ENCODE data around the gene DPEP3.

DNA sequence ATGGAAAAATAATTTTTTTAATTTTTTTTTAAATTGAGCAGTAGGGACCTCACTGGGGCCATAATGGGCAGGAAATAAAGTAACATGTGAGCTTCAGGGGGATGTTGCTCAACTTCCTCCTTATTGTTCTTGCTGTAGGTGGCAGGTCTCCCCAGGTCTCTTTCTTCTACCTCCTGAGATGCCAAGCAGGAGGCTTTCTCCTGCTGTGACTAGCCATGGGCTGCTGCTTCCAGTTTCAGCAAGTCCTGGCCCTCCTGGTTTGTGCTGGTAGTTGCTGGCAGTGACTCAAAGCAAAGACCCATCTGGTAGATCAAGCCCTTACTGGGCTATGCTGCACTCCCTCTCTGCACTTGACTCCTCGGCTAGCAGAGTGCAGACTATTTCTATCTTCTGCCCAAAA, 33.1 kb upstream of the DPEP3 start:
- TF ChIP-seq EZH2phosphoT487 (IDR thresholded peaks at IDR 0.05; ENCODE audit: borderline replicate concordance, low read length) (no peak), EZH2 (IDR thresholded peaks at IDR 0.05; ENCODE audit: low read length, unreplicated experiment) (no peak)
- TF ChIP-seq, protein P1, sequence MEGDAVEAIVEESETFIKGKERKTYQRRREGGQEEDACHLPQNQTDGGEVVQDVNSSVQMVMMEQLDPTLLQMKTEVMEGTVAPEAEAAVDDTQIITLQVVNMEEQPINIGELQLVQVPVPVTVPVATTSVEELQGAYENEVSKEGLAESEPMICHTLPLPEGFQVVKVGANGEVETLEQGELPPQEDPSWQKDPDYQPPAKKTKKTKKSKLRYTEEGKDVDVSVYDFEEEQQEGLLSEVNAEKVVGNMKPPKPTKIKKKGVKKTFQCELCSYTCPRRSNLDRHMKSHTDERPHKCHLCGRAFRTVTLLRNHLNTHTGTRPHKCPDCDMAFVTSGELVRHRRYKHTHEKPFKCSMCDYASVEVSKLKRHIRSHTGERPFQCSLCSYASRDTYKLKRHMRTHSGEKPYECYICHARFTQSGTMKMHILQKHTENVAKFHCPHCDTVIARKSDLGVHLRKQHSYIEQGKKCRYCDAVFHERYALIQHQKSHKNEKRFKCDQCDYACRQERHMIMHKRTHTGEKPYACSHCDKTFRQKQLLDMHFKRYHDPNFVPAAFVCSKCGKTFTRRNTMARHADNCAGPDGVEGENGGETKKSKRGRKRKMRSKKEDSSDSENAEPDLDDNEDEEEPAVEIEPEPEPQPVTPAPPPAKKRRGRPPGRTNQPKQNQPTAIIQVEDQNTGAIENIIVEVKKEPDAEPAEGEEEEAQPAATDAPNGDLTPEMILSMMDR (conservative IDR thresholded peaks at IDR 0.05; ENCODE audit: low read depth, low read length) = no peak
